ENCODE data around the gene ROBO4.

ROBO4 gene

GRCh38 chr11:124859171-124859570, 38.5 kb downstream of the ROBO4 start:
- no peak for TF ChIP-seq MAX (IDR thresholded peaks at IDR 0.05)
- TF ChIP-seq REST (IDR thresholded peaks at IDR 0.05; ENCODE audit: low read depth) = no peak
- no peak for TF ChIP-seq TEAD4 (IDR thresholded peaks at IDR 0.05)
- no peak for TF ChIP-seq CREB1 (IDR thresholded peaks at IDR 0.05; ENCODE audit: low read depth)
- TF ChIP-seq EP300 (IDR thresholded peaks at IDR 0.05; ENCODE audit: borderline replicate concordance) = no peak
- TF ChIP-seq EGR1 (IDR thresholded peaks at IDR 0.05) = no peak
- no peak for TF ChIP-seq CEBPB (IDR thresholded peaks at IDR 0.05)
- TF ChIP-seq YY1 (IDR thresholded peaks at IDR 0.05; ENCODE audit: low read depth) = no peak
- TF ChIP-seq TCF12 (IDR thresholded peaks at IDR 0.05; ENCODE audit: low read depth) = no peak
- TF ChIP-seq ZBTB7A (IDR thresholded peaks at IDR 0.05; ENCODE audit: low read depth) = no peak
- TF ChIP-seq FOXM1 (IDR thresholded peaks at IDR 0.05; ENCODE audit: borderline replicate concordance, low read depth) = no peak
- TF ChIP-seq USF1 (IDR thresholded peaks at IDR 0.05) = no peak
- no peak for TF ChIP-seq RAD21 (IDR thresholded peaks at IDR 0.05; ENCODE audit: low read depth)
- TF ChIP-seq NFIC (IDR thresholded peaks at IDR 0.05) = no peak
- TF ChIP-seq TAF1 (IDR thresholded peaks at IDR 0.05; ENCODE audit: low read depth) = no peak

GRCh38 chr11:124846070-124846673, 51.5 kb downstream of the ROBO4 start:
- TF ChIP-seq FOXM1 (IDR thresholded peaks at IDR 0.05; ENCODE audit: borderline replicate concordance, low read depth) = no peak
- no peak for TF ChIP-seq TCF12 (IDR thresholded peaks at IDR 0.05; ENCODE audit: low read depth)
- no peak for TF ChIP-seq NFIC (IDR thresholded peaks at IDR 0.05)
- no peak for TF ChIP-seq TEAD4 (IDR thresholded peaks at IDR 0.05)
- TF ChIP-seq REST (IDR thresholded peaks at IDR 0.05; ENCODE audit: low read depth) = no peak
- TF ChIP-seq EGR1 (IDR thresholded peaks at IDR 0.05) = no peak
- TF ChIP-seq YY1 (IDR thresholded peaks at IDR 0.05; ENCODE audit: low read depth) = no peak
- TF ChIP-seq RAD21 (IDR thresholded peaks at IDR 0.05; ENCODE audit: low read depth) = no peak
- TF ChIP-seq ZBTB7A (IDR thresholded peaks at IDR 0.05; ENCODE audit: low read depth) = no peak
- no peak for TF ChIP-seq CREB1 (IDR thresholded peaks at IDR 0.05; ENCODE audit: low read depth)
- no peak for TF ChIP-seq EP300 (IDR thresholded peaks at IDR 0.05; ENCODE audit: borderline replicate concordance)
- TF ChIP-seq TAF1 (IDR thresholded peaks at IDR 0.05; ENCODE audit: low read depth) = no peak

GRCh38 chr11:124844664-124845079, 53.0 kb downstream of the ROBO4 start:
- TF ChIP-seq YY1 (IDR thresholded peaks at IDR 0.05; ENCODE audit: low read depth) (no peak), CREB1 (IDR thresholded peaks at IDR 0.05; ENCODE audit: low read depth) (no peak), EGR1 (IDR thresholded peaks at IDR 0.05) (no peak), RAD21 (IDR thresholded peaks at IDR 0.05; ENCODE audit: low read depth) (no peak), EP300 (IDR thresholded peaks at IDR 0.05; ENCODE audit: borderline replicate concordance) (no peak), ZBTB7A (IDR thresholded peaks at IDR 0.05; ENCODE audit: low read depth) (no peak), TCF12 (IDR thresholded peaks at IDR 0.05; ENCODE audit: low read depth) (no peak), MAX (IDR thresholded peaks at IDR 0.05) (no peak), NFIC (IDR thresholded peaks at IDR 0.05) (no peak), CEBPB (IDR thresholded peaks at IDR 0.05) (no peak), TAF1 (IDR thresholded peaks at IDR 0.05; ENCODE audit: low read depth) (no peak), USF1 (IDR thresholded peaks at IDR 0.05) (no peak), REST (IDR thresholded peaks at IDR 0.05; ENCODE audit: low read depth) (no peak), TEAD4 (IDR thresholded peaks at IDR 0.05) (no peak), FOXM1 (IDR thresholded peaks at IDR 0.05; ENCODE audit: borderline replicate concordance, low read depth) (no peak)

GRCh38 chr11:124843616-124843910, 54.1 kb downstream of the ROBO4 start:
- TF ChIP-seq TCF12 (IDR thresholded peaks at IDR 0.05; ENCODE audit: low read depth) (no peak), FOXM1 (IDR thresholded peaks at IDR 0.05; ENCODE audit: borderline replicate concordance, low read depth) (no peak), TAF1 (IDR thresholded peaks at IDR 0.05; ENCODE audit: low read depth) (no peak), CREB1 (IDR thresholded peaks at IDR 0.05; ENCODE audit: low read depth) (no peak), CEBPB (IDR thresholded peaks at IDR 0.05) (no peak), EGR1 (IDR thresholded peaks at IDR 0.05) (no peak), TEAD4 (IDR thresholded peaks at IDR 0.05) (no peak), RAD21 (IDR thresholded peaks at IDR 0.05; ENCODE audit: low read depth) (no peak), MAX (IDR thresholded peaks at IDR 0.05) (no peak), NFIC (IDR thresholded peaks at IDR 0.05) (no peak), YY1 (IDR thresholded peaks at IDR 0.05; ENCODE audit: low read depth) (no peak), REST (IDR thresholded peaks at IDR 0.05; ENCODE audit: low read depth) (no peak)

All from Ishikawa (cell line).